Measurements from ENCODE around the gene FBLN5. TPM values are rescaled to one million over a fixed set of nuclear protein-coding genes. Genes with fewer than 3 reads are reported as not detected.

Gene FBLN5, protein sequence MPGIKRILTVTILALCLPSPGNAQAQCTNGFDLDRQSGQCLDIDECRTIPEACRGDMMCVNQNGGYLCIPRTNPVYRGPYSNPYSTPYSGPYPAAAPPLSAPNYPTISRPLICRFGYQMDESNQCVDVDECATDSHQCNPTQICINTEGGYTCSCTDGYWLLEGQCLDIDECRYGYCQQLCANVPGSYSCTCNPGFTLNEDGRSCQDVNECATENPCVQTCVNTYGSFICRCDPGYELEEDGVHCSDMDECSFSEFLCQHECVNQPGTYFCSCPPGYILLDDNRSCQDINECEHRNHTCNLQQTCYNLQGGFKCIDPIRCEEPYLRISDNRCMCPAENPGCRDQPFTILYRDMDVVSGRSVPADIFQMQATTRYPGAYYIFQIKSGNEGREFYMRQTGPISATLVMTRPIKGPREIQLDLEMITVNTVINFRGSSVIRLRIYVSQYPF
- polyA plus RNA-seq (2012; ENCODE audit: insufficient read depth, insufficient read length, low read depth), result 0.34 TPM

DNA sequence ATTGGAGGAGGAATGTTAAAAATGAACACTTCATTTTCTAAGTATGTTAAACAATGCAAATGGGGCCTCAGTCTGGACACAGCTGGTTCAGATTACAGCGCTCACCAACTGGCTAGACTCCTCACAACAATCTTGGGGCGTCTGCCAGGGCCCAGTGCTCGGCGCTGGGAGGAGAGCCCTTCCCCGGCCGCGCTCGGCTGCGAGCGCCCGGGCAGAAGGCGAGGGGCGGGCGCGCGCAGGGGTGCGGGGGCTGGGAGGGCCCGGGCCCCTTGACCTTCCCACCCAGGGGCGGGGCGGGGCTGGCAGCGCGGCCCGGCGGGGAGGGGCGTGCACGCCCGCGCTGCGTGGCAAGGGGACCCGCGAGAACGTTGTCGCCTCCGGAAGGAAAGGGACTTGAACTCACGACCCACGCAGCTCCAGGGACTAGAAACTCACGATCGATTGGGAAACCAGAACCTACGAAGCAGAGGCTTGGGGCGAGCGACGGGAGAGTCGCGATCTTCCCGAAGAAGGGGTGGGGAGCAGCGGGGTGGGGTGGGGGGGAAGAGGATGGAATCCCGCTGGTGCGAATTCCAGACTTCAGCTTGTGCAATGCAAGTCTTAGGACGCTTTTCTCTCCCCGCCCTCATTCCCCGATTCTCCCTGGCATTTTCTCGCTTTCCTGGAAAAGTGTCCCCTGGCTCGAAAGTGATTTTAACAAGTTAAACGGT, at the start of gene FBLN5:
Gene FBLN5 (minus strand): TSS at position 220 of the 710 bp plus-strand sequence. CDS start 465 bp downstream, outside the sequence.
- no peaks in the 10 kb centered on the region for H3K4me1 ChIP-seq
- peaks cover 63% of the 10 kb centered on the region for H3K27me3 ChIP-seq
- TF ChIP-seq, protein P1, sequence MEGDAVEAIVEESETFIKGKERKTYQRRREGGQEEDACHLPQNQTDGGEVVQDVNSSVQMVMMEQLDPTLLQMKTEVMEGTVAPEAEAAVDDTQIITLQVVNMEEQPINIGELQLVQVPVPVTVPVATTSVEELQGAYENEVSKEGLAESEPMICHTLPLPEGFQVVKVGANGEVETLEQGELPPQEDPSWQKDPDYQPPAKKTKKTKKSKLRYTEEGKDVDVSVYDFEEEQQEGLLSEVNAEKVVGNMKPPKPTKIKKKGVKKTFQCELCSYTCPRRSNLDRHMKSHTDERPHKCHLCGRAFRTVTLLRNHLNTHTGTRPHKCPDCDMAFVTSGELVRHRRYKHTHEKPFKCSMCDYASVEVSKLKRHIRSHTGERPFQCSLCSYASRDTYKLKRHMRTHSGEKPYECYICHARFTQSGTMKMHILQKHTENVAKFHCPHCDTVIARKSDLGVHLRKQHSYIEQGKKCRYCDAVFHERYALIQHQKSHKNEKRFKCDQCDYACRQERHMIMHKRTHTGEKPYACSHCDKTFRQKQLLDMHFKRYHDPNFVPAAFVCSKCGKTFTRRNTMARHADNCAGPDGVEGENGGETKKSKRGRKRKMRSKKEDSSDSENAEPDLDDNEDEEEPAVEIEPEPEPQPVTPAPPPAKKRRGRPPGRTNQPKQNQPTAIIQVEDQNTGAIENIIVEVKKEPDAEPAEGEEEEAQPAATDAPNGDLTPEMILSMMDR (IDR thresholded peaks at IDR 0.05; ENCODE audit: low read depth, low read length), result no peak
- H3K9me3 ChIP-seq, result no peaks in the 10 kb centered on the region
- DNase-seq, result no peak
- no peaks in the 10 kb centered on the region for H3K36me3 ChIP-seq
- H3K4me3 ChIP-seq (ENCODE audit: low read depth, low read length), result no peak within 1 kb of the TSS

DNA sequence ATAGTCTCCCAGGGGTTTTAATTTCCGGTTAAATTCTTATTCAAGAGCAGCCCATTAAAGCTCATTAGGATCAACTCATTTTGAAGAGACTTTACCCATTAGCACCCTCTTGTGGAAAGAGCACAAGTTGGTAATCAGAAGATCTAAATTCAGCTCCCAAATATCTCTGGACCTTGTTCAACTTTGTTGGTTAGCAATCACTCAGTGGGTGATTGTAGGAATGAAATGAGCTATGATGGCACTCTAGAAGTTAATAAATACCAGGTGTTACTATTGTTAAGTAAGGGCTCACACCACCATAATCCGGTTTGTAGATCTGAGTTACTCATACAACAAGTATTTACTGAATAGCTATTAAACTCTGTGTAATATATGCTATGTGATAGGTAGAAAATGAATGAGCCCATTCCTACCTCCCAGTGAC, 49.5 kb upstream of the FBLN5 start:
- TF ChIP-seq, protein P1 (IDR thresholded peaks at IDR 0.05; ENCODE audit: low read depth, low read length), result peak; percentile 64
- no peak for DNase-seq

DNA sequence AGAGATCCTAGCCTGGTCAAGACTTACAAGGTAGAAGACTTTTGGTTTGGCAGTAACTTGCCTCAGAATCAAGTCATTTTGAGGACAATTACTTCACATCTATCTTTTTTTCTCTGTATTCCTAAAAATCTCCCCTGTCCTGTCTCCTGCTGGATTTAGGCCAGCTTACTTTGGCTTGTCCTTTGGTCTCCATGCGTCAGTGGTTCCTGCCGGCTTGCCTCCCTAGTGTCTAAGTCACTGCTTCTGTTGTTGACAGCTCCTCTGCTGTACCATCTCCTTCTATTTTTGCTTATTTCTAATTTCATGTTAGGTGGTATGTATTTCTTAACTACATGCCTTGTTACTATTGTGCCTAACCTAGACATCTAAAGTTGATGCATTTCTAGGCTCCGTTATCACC, 39.7 kb upstream of the FBLN5 start:
- Histone ChIP-seq H3K4me1 (no peaks in the 10 kb centered on the region), H3K36me3 (peaks cover 34% of the 10 kb centered on the region), H3K9me3 (no peaks in the 10 kb centered on the region), H3K4me3 (ENCODE audit: low read depth, low read length) (no peak overlapping the region), H3K27me3 (no peaks in the 10 kb centered on the region)
- TF ChIP-seq, protein P1 (IDR thresholded peaks at IDR 0.05; ENCODE audit: low read depth, low read length), result no peak
- DNase-seq, result no peak

More for the DNA sequence above, 49.5 kb upstream of the FBLN5 start:
- H3K9me3 ChIP-seq, result no peaks in the 10 kb centered on the region
- no peaks in the 10 kb centered on the region for H3K4me1 ChIP-seq
- H3K27me3 ChIP-seq, result no peaks in the 10 kb centered on the region
- H3K4me3 ChIP-seq (ENCODE audit: low read depth, low read length), result no peak overlapping the region
- H3K36me3 ChIP-seq, result peaks cover 22% of the 10 kb centered on the region

DNA sequence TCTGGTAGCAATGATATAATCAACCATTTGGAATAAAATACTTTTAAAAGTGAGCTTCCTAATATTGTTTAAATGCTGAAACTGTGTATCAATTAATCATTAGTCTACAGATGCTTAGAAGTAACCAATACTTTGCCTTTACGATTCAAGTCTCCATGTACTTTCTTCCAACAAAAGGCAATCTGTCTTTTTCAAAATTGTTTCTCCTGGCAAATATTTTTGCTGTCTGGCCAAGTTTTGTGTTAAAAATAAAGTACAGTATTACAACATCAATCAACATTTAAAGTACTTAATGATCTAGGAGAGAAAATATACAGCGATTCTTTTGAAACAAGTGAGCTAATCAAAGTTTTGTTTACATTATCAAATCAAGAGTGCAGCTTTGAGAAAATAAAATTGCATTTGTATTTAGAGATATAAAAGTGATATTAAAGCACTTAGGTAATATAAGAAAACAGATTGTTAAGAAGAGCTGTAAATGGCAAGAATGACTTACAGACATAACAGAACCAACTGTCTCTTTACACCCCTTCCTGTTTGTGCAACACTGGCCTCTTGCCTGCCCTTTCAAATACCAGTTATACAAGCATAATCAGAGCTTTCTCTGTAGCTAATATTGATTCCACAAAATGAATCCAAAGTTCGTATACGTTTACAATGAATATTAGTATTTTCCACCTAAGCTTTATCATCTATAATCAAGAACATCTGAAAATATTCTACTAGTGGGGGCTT, 38.2 kb upstream of the FBLN5 start:
- TF ChIP-seq, protein P1 (IDR thresholded peaks at IDR 0.05; ENCODE audit: low read depth, low read length), result no peak
- H3K9me3 ChIP-seq, result no peaks in the 10 kb centered on the region
- no peak overlapping the region for H3K4me3 ChIP-seq (ENCODE audit: low read depth, low read length)
- no peaks in the 10 kb centered on the region for H3K4me1 ChIP-seq
- DNase-seq, result no peak
- H3K36me3 ChIP-seq, result peaks cover 23% of the 10 kb centered on the region
- H3K27me3 ChIP-seq, result no peaks in the 10 kb centered on the region

DNA sequence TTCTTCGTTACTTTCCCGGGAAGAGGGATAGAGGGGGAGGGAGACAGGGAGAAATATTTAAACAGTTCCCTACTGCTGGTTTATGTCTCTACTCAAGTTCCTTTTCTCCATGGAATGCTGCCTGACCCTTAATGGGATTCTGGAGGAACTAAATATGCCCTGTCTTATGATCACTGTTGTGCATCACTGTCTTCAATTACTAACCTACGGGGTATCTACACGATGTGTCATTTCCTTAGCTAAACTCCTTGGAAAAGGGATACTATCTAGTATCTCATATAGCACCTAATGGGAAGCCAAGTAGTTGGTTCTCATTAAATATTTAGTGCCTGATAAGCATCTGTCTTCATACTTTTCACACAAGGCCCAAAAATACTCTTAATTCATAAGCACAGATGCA, 37.5 kb upstream of the FBLN5 start:
- H3K27me3 ChIP-seq, result no peaks in the 10 kb centered on the region
- TF ChIP-seq, protein P1 (IDR thresholded peaks at IDR 0.05; ENCODE audit: low read depth, low read length), result no peak
- no peak for DNase-seq
- peaks cover 26% of the 10 kb centered on the region for H3K36me3 ChIP-seq
- H3K4me3 ChIP-seq (ENCODE audit: low read depth, low read length), result no peak overlapping the region
- H3K9me3 ChIP-seq, result no peaks in the 10 kb centered on the region
- no peaks in the 10 kb centered on the region for H3K4me1 ChIP-seq

All from BE2C (cell line).